Measurements from ENCODE around the gene ZNF469. TPM values are rescaled to one million over a fixed set of nuclear protein-coding genes. Genes with fewer than 3 reads are reported as not detected.

Gene ZNF469
- total RNA-seq, 4 donors from 2014 or later: 0.14 to 0.75 (median 0.54) TPM

DNA sequence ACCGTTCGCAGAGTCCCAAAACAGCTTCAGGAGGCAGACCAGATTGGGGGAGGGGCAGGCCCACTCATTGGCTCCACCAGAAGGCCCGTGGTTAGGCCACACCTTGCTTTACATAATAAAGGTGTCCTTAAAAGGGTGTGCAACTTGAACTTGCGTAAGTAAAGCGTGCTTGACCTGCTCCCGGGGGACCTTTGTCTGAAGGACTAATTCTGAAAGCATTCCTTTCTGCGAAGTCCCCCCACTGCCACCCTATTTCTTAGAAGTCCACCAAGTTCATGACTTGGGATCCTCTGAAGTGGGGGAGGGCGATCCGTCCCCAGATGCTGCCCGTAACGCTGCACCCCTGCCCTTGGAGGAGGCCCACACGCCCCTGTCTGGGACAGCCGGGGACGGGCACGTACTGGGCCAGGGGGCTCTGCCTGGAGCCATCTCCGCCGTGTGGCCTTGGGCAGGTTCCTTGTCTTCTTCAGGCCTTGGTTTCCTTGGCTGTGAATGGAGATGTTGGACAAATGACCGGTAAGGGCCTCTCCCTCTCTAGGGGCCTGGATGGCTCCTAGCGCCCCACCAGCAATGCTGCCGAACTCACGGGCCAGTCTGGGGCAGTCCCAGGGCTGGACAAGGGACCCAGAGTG is 823 bp upstream of the ZNF469 start:
- in situ Hi-C loops (cut with MboI; ENCODE audit: low pct_ligation_motif_present in 1 of 4, low pct_unique_long_range_greater_than_20kb in 1 of 4, low sequenced_read_pairs in 3 of 4): no loop called here
- H3K27ac ChIP-seq: no peak overlapping the region
- H3K36me3 ChIP-seq: no peaks in the 10 kb centered on the region
- H3K9me3 ChIP-seq: no peaks in the 10 kb centered on the region
- H3K4me3 ChIP-seq: no peak overlapping the region
- peaks cover 0 to 8% (median 6%) of the 10 kb centered on the region in 4 donors for H3K4me1 ChIP-seq
- no peak for DNase-seq
- intact Hi-C loops (cut with DNase I; ENCODE audit: low total_unique reads): no loop called here
- WGBS, 2 donors (ENCODE audit: low coverage in 1 of 2): 79% methylated on average over 20 of the region's 21 CpGs; no CpG with 5 or more reads in 1 of the 2 donors
- no peak for TF ChIP-seq POLR2A (IDR thresholded peaks at IDR 0.05)
- no peak for TF ChIP-seq CTCF (IDR thresholded peaks at IDR 0.05)
- TF ChIP-seq POLR2AphosphoS5 (IDR thresholded peaks at IDR 0.05): no peak
- TF ChIP-seq EP300 (IDR thresholded peaks at IDR 0.05; ENCODE audit: low read depth): no peak
- H3K27me3 ChIP-seq: peaks cover 51% of the 10 kb centered on the region

DNA sequence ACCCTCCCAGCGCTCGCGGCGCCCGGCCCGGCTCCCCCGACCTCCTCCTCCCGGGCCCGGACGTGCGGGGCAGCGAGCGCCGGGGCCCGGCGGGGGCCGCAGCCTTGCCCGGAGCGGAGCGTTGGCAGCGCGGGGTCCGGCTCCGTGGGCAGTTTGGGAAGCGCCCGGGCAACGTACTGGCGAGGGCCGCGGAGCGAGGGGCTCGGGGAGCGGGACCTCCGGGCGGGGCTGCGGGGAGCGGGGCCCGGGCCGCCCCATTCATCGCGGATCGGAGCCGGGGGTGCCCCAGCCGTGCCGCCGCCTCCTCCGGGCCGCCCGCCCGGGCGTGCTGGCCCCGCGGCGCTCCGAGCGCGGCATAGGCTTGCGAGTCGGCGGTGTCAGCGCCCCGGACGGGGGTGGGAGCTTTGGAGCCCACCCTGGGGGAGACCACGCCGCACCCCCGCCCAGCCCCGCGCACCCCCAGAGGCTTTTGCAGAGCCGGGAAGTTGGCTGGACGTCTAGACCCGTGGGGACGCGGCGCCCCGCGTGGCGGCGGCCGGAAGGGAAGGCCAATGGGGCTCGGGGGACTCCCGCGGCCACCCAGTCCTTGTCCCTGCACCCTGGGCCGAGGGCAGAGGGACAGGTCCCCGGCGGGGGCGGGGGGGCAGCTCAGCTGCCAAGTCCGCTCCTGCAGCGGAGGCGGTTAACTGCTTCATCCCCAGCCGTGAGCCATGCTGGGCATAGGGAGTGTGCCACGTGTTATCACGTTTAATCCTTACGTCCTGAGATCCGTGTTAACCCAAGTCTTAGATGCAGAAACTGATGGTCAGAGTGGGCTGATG is 852 bp downstream of the ZNF469 start:
- H3K27me3 ChIP-seq: peaks cover 53% of the 10 kb centered on the region
- H3K4me3 ChIP-seq: peak overlapping the region in 3 of 4 donors; percentile 18 to 37 (median 32)
- 4% methylated on average over 50 of the region's 94 CpGs; no CpG with 5 or more reads in 1 of the 2 donors for WGBS, 2 donors (ENCODE audit: low coverage in 1 of 2)
- no peaks in the 10 kb centered on the region for H3K9me3 ChIP-seq
- in situ Hi-C loops (cut with MboI; ENCODE audit: low pct_ligation_motif_present in 1 of 4, low pct_unique_long_range_greater_than_20kb in 1 of 4, low sequenced_read_pairs in 3 of 4) (no loop called here), intact Hi-C loops (cut with DNase I; ENCODE audit: low total_unique reads) (no loop called here)
- DNase-seq: no peak
- H3K36me3 ChIP-seq: no peaks in the 10 kb centered on the region
- TF ChIP-seq CTCF (IDR thresholded peaks at IDR 0.05) (peak; percentile 12 to 45 (median 42)), EP300 (IDR thresholded peaks at IDR 0.05; ENCODE audit: low read depth) (no peak), POLR2AphosphoS5 (IDR thresholded peaks at IDR 0.05) (no peak), POLR2A (IDR thresholded peaks at IDR 0.05) (no peak)
- no peak overlapping the region for H3K27ac ChIP-seq
- H3K4me1 ChIP-seq: peaks cover 0 to 17% (median 16%) of the 10 kb centered on the region in 4 donors

- Histone ChIP-seq H3K4me3 (peak overlapping the region in 1 of 4 donors; percentile 37), H3K27ac (no peak overlapping the region), H3K27me3 (peaks cover 53% of the 10 kb centered on the region), H3K4me1 (peaks cover 0 to 17% (median 16%) of the 10 kb centered on the region in 4 donors), H3K36me3 (no peaks in the 10 kb centered on the region), H3K9me3 (no peaks in the 10 kb centered on the region)
- DNase-seq: no peak
- intact Hi-C loops (cut with DNase I; ENCODE audit: low total_unique reads) (no loop called here), in situ Hi-C loops (cut with MboI; ENCODE audit: low pct_ligation_motif_present in 1 of 4, low pct_unique_long_range_greater_than_20kb in 1 of 4, low sequenced_read_pairs in 3 of 4) (no loop called here)
- 40 to 62% methylated on average over 1 to 18 of the region's 18 CpGs for WGBS, 2 donors (ENCODE audit: low coverage in 1 of 2)
- TF ChIP-seq POLR2A (IDR thresholded peaks at IDR 0.05) (no peak), EP300 (IDR thresholded peaks at IDR 0.05; ENCODE audit: low read depth) (no peak), CTCF (IDR thresholded peaks at IDR 0.05) (no peak), POLR2AphosphoS5 (IDR thresholded peaks at IDR 0.05) (no peak)
These were observed 1.7 kb downstream of the ZNF469 start for GRCh38 chr16:88384222-88385111.

Measured in transverse colon (tissue), 4 donors.